RCC 7860 (cell line): ENCODE results near the gene CMIP.

ENCODE experiments used
- DNase-seq: peaks from one replicate; pipeline ENCODE4 v3.0.0-alpha.2; 2015; ENCODE audit warnings: low spot score
- FAIRE-seq: peaks from 2 replicates; lab custom pipeline; 2012; peaks lifted over from hg19 to GRCh38; lab: Jason Lieb, UNC

CMIP gene

DNA sequence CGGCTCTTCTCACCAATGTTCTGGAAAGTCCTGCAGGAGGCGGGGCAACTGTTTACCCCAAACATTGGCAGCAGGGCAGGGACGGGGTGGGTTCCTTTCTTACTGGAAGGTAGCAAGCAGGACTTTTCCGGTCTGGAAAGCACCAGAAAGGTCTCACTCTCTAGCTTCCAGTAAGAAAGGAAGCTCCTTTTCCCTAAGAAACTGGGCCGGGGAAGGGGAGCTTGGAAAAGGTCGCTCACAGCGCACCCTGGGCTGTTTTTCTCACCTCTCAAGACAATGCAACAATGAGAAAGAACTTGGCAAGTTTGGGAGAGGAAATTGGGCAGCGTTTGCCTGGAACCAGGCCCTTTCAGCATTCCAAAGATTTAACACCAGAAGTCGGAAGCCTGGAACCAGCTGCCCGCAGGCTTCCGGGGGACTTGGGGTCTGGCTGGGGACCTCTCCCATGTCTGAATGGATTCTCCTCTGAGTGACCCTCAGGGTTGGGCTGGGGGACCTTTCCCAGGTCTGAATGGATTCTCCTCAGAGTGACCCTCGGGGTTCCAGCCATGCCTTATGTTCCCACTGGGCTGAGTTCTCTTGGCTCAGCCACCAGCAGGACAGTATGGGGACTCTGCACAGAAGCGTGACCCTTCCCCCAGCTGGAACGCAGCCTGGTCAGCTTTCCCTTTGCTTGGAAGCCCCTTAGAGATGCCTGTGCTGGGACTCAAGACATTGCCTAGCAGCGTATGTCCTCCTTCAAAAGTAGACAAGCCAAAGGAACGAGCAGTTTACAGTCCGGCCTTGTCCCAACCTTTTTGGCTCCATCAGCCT lies 167.9 kb downstream of the CMIP start:
- DNase-seq, result no peak
- no peak for FAIRE-seq

DNA sequence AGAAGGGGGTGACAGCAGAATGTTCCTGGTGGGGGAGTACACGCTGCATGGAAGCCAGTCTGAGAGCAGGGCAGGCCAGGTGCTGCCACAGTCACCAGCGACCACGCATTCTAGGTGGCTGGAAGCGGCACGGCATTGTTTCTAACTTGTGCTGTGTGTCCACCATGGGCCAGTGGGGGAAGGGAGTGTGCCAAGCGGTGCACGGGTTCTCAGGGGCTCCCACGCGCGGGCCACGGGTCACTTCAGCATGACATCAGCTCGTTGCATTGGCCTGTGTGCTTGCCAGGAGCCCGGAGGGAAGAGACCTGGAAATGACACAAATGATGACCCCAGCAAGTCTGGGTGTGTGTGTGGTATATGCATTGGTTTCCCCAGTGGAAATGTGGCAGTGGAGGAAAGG lies 169.6 kb downstream of the CMIP start:
- DNase-seq, result no peak
- no peak for FAIRE-seq

DNA sequence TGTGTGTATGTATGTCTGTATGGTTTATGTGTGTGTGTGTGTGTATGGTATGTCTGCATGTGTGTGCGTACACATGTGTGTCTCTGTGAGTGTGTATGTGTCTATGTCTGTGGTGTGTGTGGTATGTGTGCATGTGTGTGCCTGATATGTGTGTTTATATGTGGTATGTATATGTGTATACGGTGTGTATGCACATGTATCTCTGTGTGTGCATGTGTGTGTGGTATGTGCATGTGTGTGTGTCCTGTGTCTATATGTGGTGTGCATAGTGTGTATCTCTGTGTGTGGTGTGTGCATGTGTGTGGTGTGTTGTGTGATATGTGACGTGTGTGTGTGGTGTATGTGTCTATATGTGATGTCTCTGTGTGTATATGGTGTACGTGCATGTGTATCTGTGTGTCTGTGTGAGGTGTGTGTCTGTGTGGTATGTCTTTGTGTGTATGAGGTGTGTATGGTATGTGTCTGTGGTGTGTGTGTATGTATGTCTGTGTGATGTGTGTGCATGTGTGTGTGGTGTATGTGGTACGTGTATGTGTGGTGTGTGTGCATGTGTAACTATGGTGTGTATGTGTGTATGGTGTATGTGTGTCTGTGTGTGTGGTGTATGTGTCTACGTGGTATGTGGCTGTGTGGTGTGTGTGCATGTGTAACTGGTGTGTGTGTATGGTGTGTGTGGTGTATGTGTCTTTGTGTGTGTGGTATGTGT lies 170.2 kb downstream of the CMIP start:
- DNase-seq (no peak), FAIRE-seq (no peak)

DNA sequence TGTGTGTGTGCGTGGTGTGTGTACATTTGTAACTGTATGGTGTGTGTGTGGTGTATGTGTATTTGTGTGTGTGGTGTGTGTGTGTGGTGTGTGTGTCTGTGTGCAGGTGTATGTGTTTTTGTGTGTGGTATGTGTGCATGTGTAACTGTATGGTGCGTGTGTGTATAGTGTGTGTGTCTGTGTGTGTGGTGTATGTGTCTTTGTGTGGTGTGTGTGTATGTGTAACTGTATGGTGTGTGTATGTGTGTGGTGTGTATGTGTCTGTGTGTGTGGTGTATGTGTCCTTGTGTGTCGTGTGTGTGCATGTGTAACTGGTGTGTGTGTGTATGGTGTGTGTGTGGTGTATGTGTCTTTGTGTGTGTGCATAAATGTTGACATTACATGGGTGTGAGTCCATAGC lies 170.8 kb downstream of the CMIP start:
- DNase-seq (no peak), FAIRE-seq (no peak)

DNA sequence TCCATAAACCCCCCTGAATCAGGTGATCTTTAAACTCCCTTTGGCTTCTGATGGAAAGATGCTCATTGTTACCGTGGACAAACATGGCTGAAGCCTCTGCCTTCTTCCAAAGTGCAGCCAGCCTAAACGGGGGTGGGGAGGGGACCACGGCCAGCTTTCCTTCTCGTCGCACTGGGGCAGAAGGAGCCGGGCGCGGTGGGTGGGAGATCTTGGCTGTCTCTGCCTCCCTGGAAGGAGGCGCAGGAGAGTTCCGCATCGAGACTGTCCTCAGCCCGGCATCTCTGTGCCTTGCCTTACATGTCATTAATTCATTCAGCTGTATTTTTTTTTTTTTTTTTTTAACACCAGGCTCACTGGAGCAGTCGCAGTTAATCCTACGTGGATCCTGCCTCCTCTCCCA lies 171.2 kb downstream of the CMIP start:
- DNase-seq (no peak), FAIRE-seq (no peak)

DNA sequence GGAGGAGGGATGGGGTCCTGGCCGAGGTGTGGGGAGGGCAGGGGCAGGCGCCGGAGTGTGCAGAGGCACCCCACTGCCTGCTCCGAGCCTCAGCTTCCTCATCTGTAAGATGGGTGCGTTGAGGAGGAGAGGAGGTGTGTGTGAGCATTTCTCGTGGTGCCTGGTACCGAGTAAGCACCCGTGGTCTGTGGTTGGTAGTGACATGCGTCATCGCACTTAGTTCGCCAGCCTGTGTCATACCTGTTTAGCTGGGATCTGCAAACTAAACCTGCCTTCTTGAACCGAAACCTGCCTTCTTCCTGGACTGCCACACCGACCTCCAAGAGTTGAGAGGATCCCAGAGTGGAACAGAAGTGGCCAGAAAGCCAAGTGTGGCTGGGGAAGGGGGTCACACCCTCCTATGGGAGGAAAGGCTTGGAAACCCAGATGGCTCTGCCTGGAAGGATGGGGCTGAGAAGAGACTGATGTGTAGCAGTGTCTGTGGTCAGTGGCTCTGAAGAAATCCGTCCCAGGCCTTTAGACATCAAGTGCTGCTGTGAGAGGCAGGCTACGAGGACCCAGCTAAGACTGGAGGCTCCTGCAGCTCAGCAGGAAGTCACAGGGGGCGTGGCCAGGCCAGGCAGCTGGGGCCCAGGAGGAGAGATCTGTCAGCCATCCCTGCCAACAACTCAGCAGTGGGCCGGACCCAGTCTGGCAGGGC lies 171.9 kb downstream of the CMIP start:
- DNase-seq (peak; percentile 15), FAIRE-seq (no peak)

DNA sequence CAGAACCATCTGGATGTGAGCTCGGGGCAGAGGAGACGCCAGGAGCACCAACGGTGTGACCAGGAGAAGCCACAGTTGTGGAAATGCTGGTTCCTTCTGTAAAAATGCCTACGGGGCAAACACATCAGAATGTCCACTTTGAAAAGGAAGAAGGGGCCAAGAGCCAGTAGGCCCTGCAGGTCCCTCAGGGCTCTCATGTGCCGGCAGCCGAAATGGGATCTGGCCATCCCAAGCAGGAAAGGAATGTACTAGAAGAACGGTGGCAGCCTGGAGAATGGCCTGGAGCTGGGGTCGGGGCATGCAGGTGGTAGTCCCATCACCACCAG lies 172.4 kb downstream of the CMIP start:
- FAIRE-seq (no peak), DNase-seq (no peak)

DNA sequence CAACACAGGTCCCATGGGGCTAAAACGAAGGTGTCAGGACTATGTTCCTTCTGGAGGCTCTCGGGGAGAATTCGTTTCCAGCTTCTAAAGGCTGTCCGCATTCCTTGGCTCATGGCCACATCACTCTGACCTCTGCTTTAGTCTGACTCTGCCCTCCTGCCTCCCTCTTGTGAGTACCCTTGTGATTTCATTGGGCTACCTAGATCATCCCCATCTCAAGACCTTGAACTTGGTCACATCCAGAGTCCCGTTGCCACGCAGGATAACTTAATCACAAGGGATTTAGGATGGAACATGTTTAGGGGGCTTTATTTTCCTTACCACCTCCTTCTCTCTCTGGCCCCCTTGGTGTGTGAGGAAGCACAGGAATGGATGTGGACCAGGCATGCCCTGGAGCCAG lies 173.6 kb downstream of the CMIP start:
- DNase-seq (no peak), FAIRE-seq (no peak)

DNA sequence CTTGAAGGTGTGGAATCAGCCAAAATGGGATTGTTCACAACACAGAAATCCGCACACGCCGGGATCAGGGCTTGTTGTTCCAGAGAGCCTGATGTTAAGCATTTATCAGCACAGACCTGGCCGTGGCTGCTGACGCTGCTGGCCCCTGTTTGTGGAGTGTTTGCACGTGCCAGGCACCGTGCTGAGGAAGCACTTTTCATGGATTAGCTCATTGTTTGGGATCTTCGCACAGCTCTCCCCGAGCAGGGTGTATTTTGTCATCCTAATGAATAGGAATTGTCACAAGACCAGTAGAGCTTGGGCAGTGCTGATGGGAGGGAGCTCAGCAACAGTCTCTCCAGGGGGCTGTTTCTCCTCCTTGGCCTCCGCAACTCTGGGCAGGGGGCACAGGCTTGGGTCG lies 174.1 kb downstream of the CMIP start:
- DNase-seq, result no peak
- no peak for FAIRE-seq

DNA sequence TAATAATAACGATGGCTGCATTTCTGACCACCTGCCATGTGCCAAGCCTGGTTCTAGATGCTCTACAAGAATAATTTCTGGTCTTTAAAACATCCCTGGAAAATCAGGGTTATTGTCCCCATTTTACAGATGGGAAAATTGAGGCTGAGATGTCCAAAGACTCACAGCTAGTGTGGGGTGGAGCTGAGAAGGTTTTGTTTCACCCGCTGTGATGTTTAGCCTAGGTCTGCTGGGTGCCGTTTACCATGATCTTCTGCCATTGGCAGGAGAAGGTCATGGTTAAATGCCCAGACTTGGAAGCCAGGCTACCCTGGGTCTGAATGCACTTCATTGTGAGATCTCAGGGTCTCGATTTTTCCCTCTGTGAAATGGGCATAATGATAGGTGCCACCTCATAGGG lies 175.4 kb downstream of the CMIP start:
- FAIRE-seq (no peak), DNase-seq (no peak)

DNA sequence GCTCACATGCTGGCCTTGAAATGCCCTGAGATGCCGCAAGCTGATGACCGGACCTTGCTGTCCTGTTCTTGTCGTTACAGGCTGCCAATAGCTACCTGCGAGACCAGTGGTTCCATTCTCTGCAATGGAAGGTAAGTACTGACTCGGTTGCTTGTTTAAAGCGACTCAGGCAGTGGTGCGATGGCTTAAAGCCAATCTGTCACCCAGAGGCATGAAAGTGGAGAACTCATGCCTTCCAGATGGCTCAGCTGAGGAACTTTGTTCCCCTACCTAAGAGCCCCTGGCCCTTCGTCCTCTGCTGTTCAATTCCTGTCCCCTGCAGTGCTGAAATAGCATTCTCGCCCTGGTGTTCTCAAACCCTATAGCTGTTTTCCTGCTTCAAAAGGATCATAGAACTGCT lies 176.2 kb downstream of the CMIP start:
- DNase-seq (no peak), FAIRE-seq (no peak)

DNA sequence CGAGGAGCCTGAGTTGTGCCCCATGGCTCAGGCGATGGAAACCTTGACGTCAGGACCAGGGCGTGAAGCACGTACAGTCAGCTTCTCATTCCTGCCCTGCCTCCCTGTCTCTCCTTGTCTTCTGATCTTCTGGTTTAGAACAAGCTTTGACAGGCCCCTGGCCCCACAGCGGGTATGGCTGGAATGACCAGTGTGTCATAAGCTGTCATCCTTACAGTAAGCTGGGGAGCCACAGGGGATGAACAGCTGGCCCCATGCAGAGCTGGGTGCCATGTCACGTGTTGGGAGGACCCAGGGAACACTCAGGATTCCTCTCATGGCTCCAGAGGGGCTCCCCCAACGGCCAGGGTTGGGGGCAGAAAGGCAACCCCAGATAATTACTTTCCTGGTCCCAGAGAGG lies 176.9 kb downstream of the CMIP start:
- FAIRE-seq, result no peak
- DNase-seq, result no peak

DNA sequence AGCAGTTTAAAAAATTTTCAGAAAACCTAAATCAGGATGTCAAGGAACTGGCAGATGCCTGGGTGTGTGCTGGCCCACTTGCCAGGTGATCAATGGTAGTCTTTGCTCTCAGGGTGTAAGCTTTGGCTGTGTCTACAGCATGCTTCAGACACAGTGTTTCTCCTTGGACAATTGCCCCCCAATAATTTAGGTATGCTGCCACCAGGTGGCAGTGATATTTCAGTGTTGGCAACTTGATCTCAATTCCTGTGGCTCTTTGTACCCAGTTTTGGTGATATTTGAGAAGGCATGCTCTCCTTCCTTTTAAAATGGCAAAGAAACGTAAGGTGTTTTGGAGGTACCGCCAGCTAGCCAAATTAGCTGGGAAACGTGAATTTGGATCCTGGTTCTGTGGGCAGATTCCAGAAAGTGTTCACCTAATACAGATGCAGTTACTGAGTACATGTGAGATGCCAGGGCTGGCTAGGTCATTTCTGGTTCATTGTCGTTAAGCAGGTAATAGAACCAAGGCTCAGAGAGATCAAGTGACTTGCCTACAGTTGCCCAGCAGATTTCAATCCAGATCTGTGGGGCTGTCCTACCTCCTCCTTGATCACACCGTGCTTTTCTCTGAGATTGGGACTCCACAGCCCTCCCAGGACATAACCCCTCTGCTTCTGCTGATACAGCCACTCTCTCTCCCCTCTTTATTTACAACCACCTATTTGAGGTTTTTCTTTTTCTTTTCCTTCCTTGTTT lies 178.9 kb downstream of the CMIP start:
- no peak for FAIRE-seq
- peak; percentile 20 for DNase-seq

DNA sequence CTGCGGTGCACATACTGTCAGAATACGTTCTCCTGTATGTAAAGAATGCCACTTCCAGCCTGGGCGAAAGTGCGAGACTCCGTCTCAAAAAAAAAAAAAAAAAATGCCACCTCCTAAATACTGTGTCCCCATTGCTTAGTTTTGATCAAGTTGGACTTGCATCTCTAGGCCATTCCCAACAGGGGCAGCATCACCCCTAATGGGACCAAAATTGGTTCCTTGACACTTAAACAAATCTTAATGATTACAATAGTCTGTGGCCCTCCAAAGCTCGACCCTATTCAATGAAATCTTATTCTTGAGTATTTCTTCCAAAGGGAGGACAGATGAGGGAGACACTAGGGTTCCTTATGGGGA lies 179.8 kb downstream of the CMIP start:
- DNase-seq (no peak), FAIRE-seq (no peak)

DNA sequence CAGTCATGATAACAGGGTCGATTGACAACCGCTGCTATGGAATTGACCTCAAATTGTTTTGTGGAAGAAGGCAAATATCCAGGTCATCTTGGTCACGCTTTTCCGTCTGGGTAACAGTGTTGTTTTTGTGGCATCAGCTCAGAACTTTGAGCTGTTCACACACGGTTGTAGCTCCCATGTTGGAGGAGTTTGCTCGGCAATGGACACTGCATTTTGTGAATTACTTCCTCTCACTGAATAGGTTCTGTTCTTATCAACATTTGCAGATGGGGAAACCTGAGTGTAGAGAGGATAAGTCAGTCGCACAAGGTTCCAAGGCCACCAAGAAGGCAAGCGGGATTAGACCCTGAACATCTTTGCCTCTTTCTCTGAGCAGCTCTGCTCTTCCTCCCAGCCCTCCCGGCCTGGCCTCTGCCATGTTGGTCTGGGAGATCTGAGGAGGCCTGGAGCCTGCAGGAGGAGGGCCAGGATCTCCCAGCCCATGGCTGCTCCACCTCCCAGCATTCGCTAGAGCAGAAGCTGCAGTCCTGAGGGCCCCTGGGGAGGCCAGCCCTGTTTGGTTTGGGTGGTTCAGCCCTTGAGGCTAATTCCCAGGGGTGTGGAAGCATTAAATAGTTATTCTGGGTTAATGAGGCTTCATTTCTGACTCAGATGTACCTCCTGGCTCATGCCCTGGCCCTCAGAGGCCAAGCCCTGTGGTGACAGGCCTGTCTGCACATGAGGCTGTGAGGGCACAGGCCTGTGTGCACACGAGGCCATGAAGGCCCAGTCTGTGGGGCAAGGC lies 180.3 kb downstream of the CMIP start:
- no peak for FAIRE-seq
- DNase-seq, result no peak

DNA sequence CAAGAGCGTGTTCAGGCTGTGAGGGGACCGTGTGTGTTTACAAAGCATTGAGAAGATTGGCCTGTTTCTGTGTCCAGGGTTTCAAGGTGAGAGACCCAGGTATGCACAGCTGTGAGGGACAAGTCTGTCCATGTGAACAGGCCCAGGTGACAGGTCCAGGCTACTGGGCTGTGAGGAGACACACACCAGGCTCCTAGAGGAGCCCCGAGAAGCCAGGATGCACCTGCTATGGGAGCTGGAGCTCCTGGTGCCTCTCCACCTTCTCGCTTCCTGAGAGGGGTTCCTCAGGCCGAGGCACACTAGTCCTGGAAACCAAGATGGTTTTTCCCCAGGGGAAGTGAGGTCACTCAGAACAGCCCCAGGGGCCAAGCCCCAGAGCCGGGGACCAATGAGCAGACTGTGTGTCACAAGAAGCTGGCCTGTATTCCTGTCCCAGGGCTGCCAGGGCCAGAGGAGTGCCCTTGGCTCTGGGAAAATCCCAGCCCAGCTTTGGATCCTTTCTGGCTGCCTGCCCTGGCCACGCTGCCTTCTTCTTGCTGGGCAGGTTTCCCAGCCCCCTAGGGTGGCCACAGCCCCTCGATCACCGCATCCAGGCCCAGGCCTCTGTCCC lies 181.0 kb downstream of the CMIP start:
- DNase-seq (peak; percentile 89), FAIRE-seq (peak; percentile 59)

DNA sequence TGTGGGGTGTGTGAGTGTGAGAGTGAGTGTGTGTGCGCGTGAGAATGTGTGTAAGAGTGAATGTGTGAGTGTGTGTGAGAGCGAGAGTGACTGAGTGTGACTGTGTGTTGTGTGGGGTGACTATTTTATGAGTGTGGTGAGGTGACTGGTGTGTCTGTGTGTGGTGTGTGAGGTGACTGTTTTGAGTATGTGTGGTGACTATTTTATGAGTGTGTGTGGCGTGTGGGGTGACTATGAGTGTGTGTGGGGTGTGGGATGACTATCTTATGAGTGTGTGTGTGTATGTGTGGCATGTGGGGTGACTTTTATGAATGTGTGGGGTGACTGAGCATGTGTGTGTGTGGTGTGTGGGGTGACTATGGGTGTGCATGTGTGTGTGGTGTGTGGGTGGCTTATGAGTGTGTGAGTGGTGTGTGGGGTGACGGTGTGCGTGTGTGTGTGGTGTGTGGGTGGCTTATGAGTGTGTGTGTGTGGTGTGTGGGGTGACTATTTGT lies 181.6 kb downstream of the CMIP start:
- DNase-seq, result peak; percentile 66
- FAIRE-seq, result no peak

DNA sequence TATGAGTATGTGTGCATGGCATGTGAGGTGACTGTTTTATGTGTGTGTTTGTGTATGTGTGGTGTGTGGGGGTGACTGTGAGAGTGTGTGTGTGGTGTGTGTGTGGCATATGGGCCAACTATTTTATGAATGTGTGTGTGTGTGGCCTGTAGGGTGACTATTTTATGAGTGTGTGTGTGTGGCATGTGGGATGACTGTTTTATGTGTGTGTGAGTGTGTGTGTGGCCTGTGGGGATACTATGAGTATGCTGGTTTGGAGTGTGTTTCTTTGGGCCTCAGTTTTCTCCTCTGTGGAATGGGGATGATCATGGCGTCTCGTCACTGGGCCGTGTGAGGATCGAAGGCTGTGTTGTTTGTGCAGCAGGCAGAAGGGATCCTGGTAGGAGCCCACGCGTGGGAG lies 182.4 kb downstream of the CMIP start:
- no peak for DNase-seq
- no peak for FAIRE-seq

DNA sequence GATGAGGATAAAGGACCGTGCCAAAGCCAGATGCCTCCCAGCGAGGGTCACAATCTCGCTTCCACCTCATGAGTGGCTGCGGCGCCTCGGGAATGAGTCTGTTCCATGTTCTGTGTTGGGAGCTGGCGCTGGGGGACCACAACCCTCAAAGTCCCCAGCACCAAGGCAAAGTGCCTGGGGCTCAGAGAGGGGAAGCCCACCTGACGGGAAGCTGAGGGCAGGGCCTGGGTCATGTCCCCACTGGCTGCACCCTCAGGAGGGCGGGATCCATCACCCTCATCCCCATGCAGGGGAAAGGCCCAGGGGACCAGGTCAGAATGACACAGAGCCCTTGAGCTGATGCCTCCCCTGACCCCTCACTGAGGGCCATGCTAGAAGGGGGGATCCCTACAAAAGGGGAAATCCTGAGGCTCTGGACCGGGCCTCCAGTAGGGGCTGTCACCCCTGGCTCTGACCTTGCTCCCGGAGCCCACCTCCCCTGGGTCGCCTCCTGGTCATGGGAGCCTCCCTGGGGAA lies 183.2 kb downstream of the CMIP start:
- FAIRE-seq (no peak), DNase-seq (no peak)
